GM21390 (cell line): Measurements from ENCODE around the gene GSG1L.
"Not testable (repeated sequence)": the region's sequence is repeated elsewhere in the genome, so short reads cannot be mapped to it uniquely, and the experiment has no call there.

Source experiments
- ATAC-seq: cut with Tn5 transposase; IDR thresholded peaks from one replicate; pipeline ENCODE4 v1.9.1; 2021; ENCODE audit not compliant: unreplicated experiment

GSG1L gene

GRCh38 chr16:27952811-27953210 lies 110.7 kb downstream of the GSG1L start:
- no peak for ATAC-seq

- ATAC-seq, result no peak
Measured at GRCh38 chr16:27951489-27952120, 111.9 kb downstream of the GSG1L start.

- ATAC-seq, result no peak
Measured at GRCh38 chr16:27950206-27950887, 113.2 kb downstream of the GSG1L start.

GRCh38 chr16:27947696-27948095 lies 115.8 kb downstream of the GSG1L start:
- no peak for ATAC-seq

- ATAC-seq, result no peak
Measured at GRCh38 chr16:27945233-27945973, 118.1 kb downstream of the GSG1L start.

GRCh38 chr16:27943766-27944165 lies 119.7 kb downstream of the GSG1L start:
- no peak for ATAC-seq

GRCh38 chr16:27942071-27942470 lies 121.4 kb downstream of the GSG1L start:
- not testable (repeated sequence) for ATAC-seq

- no peak for ATAC-seq
Measured at GRCh38 chr16:27935076-27935475, 128.4 kb downstream of the GSG1L start.

- ATAC-seq, result no peak
Measured at GRCh38 chr16:27932542-27933135, 130.9 kb downstream of the GSG1L start.

- ATAC-seq, result no peak
Measured at GRCh38 chr16:27929818-27930217, 133.7 kb downstream of the GSG1L start.

GRCh38 chr16:27928542-27928941 lies 135.0 kb downstream of the GSG1L start:
- no peak for ATAC-seq

- no peak for ATAC-seq
Measured at GRCh38 chr16:27927266-27927901, 136.1 kb downstream of the GSG1L start.

GRCh38 chr16:27925612-27926011 lies 137.9 kb downstream of the GSG1L start:
- ATAC-seq, result no peak

GRCh38 chr16:27924411-27925118 lies 138.9 kb downstream of the GSG1L start:
- no peak for ATAC-seq

GRCh38 chr16:27923751-27924150 lies 139.8 kb downstream of the GSG1L start:
- no peak for ATAC-seq

GRCh38 chr16:27922433-27922832 lies 141.1 kb downstream of the GSG1L start:
- no peak for ATAC-seq

- ATAC-seq, result no peak
Measured at GRCh38 chr16:27921134-27921533, 142.4 kb downstream of the GSG1L start.

- ATAC-seq, result no peak
Measured at GRCh38 chr16:27920391-27920891, 143.1 kb downstream of the GSG1L start.

- no peak for ATAC-seq
Measured at GRCh38 chr16:27918755-27919154, 144.8 kb downstream of the GSG1L start.

- no peak for ATAC-seq
Measured at GRCh38 chr16:27917949-27918348, 145.6 kb downstream of the GSG1L start.
